H9 (cell line): Measurements from ENCODE around the gene SOD3. TPM values are rescaled to one million over a fixed set of nuclear protein-coding genes. Genes with fewer than 3 reads are reported as not detected.

ENCODE experiments used
- DNase-seq: peaks from one replicate; pipeline ENCODE4 v3.0.0-alpha.2; 2017
- H2AFZ ChIP-seq: one replicate; pipeline ENCODE4 v1.6.1; 2013; ENCODE audit warnings: mild to moderate bottlenecking, low read length, control low read depth, moderate library complexity
- H2AK5ac ChIP-seq: 2 replicates; pipeline ENCODE4 v1.6.1; 2013; ENCODE audit warnings: low read length, control low read depth, mixed read lengths; ENCODE audit not compliant: insufficient read length
- H2BK120ac ChIP-seq: one replicate; pipeline ENCODE4 v1.6.1; 2013; ENCODE audit warnings: low read depth, mild to moderate bottlenecking, low read length, control low read depth, inconsistent platforms; ENCODE audit not compliant: poor library complexity, severe bottlenecking
- H2BK12ac ChIP-seq: 2 replicates; pipeline ENCODE4 v1.6.1; 2013; ENCODE audit warnings: low read length, control low read depth, mixed read lengths, low read depth; ENCODE audit not compliant: insufficient read length
- H2BK15ac ChIP-seq: 2 replicates; pipeline ENCODE4 v1.6.1; 2013; ENCODE audit warnings: low read depth, low read length, control low read depth
- H2BK20ac ChIP-seq: one replicate; pipeline ENCODE4 v1.6.1; 2013; ENCODE audit warnings: low read depth, mild to moderate bottlenecking, low read length, control low read depth, inconsistent platforms; ENCODE audit not compliant: poor library complexity, severe bottlenecking
- H2BK5ac ChIP-seq: 2 replicates; pipeline ENCODE4 v1.6.1; 2013; ENCODE audit warnings: low read length, control low read depth, mixed read lengths; ENCODE audit not compliant: insufficient read length
- H3K14ac ChIP-seq: 2 replicates; pipeline ENCODE4 v1.6.1; 2013; ENCODE audit warnings: low read length, control low read depth; ENCODE audit not compliant: insufficient read depth
- H3K18ac ChIP-seq: 2 replicates; pipeline ENCODE4 v1.6.1; 2013; ENCODE audit warnings: low read depth, mild to moderate bottlenecking, mixed read lengths, low read length, control low read depth; ENCODE audit not compliant: insufficient read length
- H3K23ac ChIP-seq: 2 replicates; pipeline ENCODE4 v1.6.1; 2013; ENCODE audit warnings: low read length, control low read depth, mixed read lengths, low read depth; ENCODE audit not compliant: insufficient read length
- H3K23me2 ChIP-seq: 2 replicates; pipeline ENCODE4 v1.6.1; 2013; ENCODE audit warnings: low read depth, mild to moderate bottlenecking, mixed read lengths, low read length, control low read depth; ENCODE audit not compliant: insufficient read length, poor library complexity, severe bottlenecking
- H3K27ac ChIP-seq: 2 replicates; pipeline ENCODE4 v1.5.1; 2013; ENCODE audit warnings: low read length, control low read depth, mixed read lengths, low read depth; ENCODE audit not compliant: insufficient read length
- H3K27me3 ChIP-seq: 2 replicates; pipeline ENCODE4 v1.6.1; 2013; ENCODE audit warnings: low read length, control low read depth, inconsistent platforms; ENCODE audit not compliant: insufficient read depth
- H3K4ac ChIP-seq: 2 replicates; pipeline ENCODE4 v1.6.1; 2013; ENCODE audit warnings: low read depth, mild to moderate bottlenecking, control low read depth, inconsistent platforms, low read length, moderate library complexity
- H3K4me1 ChIP-seq: 2 replicates; pipeline ENCODE4 v1.6.1; 2013; ENCODE audit warnings: low read length, control low read depth, inconsistent platforms; ENCODE audit not compliant: insufficient read depth
- H3K4me2 ChIP-seq: 2 replicates; pipeline ENCODE4 v1.6.1; 2013; ENCODE audit warnings: low read length, control low read depth, mixed read lengths; ENCODE audit not compliant: insufficient read length, insufficient read depth
- H3K56ac ChIP-seq: 2 replicates; pipeline ENCODE4 v1.6.1; 2013; ENCODE audit warnings: low read depth, mild to moderate bottlenecking, mixed read lengths, low read length, control low read depth; ENCODE audit not compliant: insufficient read length
- H3K79me1 ChIP-seq: 2 replicates; pipeline ENCODE4 v1.6.1; 2013; ENCODE audit warnings: low read depth, mild to moderate bottlenecking, moderate library complexity, low read length, control low read depth, inconsistent platforms; ENCODE audit not compliant: insufficient read depth, poor library complexity, severe bottlenecking
- H3K79me2 ChIP-seq: 2 replicates; pipeline ENCODE4 v1.6.1; 2013; ENCODE audit warnings: low read length, control low read depth, inconsistent platforms; ENCODE audit not compliant: insufficient read depth
- H3K9ac ChIP-seq: 2 replicates; pipeline ENCODE4 v1.6.1; 2013; ENCODE audit warnings: low read length, control low read depth, mixed read lengths; ENCODE audit not compliant: insufficient read length; ENCODE audit errors: extremely low read depth
- H3K9me3 ChIP-seq: one replicate; pipeline ENCODE4 v1.6.1; 2013; ENCODE audit warnings: low read depth, low read length, inconsistent platforms; ENCODE audit not compliant: control insufficient read depth
- H3T11ph ChIP-seq: one replicate; pipeline ENCODE4 v1.6.1; 2013; ENCODE audit warnings: mild to moderate bottlenecking, low read length, control low read depth, inconsistent platforms
- H4K20me1 ChIP-seq: one replicate; pipeline ENCODE4 v1.6.1; 2013; ENCODE audit not compliant: control insufficient read depth, insufficient read length, insufficient read depth
- H4K5ac ChIP-seq: 2 replicates; pipeline ENCODE4 v1.6.1; 2013; ENCODE audit warnings: low read depth, mild to moderate bottlenecking, mixed read lengths, low read length, control low read depth; ENCODE audit not compliant: insufficient read length
- H4K8ac ChIP-seq: replicated peaks from 2 replicates; pipeline ENCODE4 v1.6.1; 2013; ENCODE audit warnings: low read length, control low read depth, mixed read lengths, low read depth; ENCODE audit not compliant: insufficient read length
- H4K91ac ChIP-seq: 2 replicates; pipeline ENCODE4 v1.6.1; 2013; ENCODE audit warnings: low read depth, mild to moderate bottlenecking, moderate library complexity, mixed read lengths, low read length, control low read depth; ENCODE audit not compliant: insufficient read length
- H3K27ac Mint-ChIP-seq, 3 experiments: 2 replicates in 2 of 3; 3 replicates in 1 of 3; pipeline ENCODE4 v1.8.0; 2020 to 2021; ENCODE audit warnings: mixed read lengths in 3 of 3, mild to moderate bottlenecking in 1 of 3, moderate library complexity in 1 of 3
- H3K27me3 Mint-ChIP-seq: 2 replicates; pipeline ENCODE4 v1.8.0; 2021; ENCODE audit warnings: low read depth, mild to moderate bottlenecking, moderate library complexity, mixed read lengths
- H3K36me3 Mint-ChIP-seq, 3 experiments: 2 replicates in 2 of 3; 3 replicates in 1 of 3; pipeline ENCODE4 v1.8.0; 2020 to 2021; ENCODE audit warnings: low read depth in 3 of 3, mixed read lengths in 3 of 3; ENCODE audit not compliant: insufficient read depth in 1 of 3
- H3K4me1 Mint-ChIP-seq, 2 experiments: 2 replicates each; pipeline ENCODE4 v1.8.0; 2020; ENCODE audit warnings: mixed read lengths in 2 of 2
- H3K4me3 Mint-ChIP-seq, 2 experiments: 2 replicates in 1 of 2; 3 replicates in 1 of 2; pipeline ENCODE4 v1.8.0; 2020 to 2021; ENCODE audit warnings: mild to moderate bottlenecking in 2 of 2, mixed read lengths in 2 of 2, moderate library complexity in 1 of 2
- H3K9me3 Mint-ChIP-seq, 2 experiments: 2 replicates in 1 of 2; 3 replicates in 1 of 2; pipeline ENCODE4 v1.8.0; 2020; ENCODE audit warnings: mild to moderate bottlenecking in 2 of 2, mixed read lengths in 2 of 2, moderate library complexity in 1 of 2
- CTCF ChIP-seq: fragments of 200-600 bp; sonication (generic); conservative IDR thresholded peaks from 3 replicates; pipeline ENCODE4 v1.8.0; 2021; ENCODE audit warnings: antibody characterized with exemption, mild to moderate bottlenecking
- WGBS: extraction: QIAGEN DNeasy Blood & Tissue Kit; methylation state at CpG from one replicate; pipeline ENCODE4 v1.1.7; 2013; ENCODE audit warnings: missing lambda C conversion rate, low lambda C conversion rate, mixed read lengths; ENCODE audit not compliant: insufficient read length; ENCODE audit errors: extremely low coverage; 5-methylcytosine and 5-hydroxymethylcytosine counted together
- total RNA-seq: library from RNA; stranded (reverse); gene quantifications from 2 replicates; pipeline ENCODE4 v1.2.1, GENCODE V29; 2021

The SOD3 gene
- total RNA-seq, 1 experiment from 2014 or later, result 3.3 TPM

- Mint-ChIP-seq H3K4me1 (peaks cover 17 to 31% of the 10 kb centered on the region in 2 experiments), H3K4me3 (no peak overlapping the region), H3K36me3 (no peaks in the 10 kb centered on the region), H3K9me3 (no peaks in the 10 kb centered on the region), H3K27me3 (peaks cover 1% of the 10 kb centered on the region; the same call in 1 of the 2 replicates), H3K27ac (no peak overlapping the region)
- Histone ChIP-seq H3K79me1 (no peaks in the 10 kb centered on the region), H3K56ac (no peak overlapping the region), H4K20me1 (no peaks in the 10 kb centered on the region), H3T11ph (no peak overlapping the region), H3K23me2 (no peaks in the 10 kb centered on the region), H2AK5ac (no peak overlapping the region), H2BK15ac (no peak overlapping the region), H3K4me1 (0 out of 2 replicates have a peak, but pooled peaks cover 3% of the 10 kb centered on the region), H2BK120ac (no peak overlapping the region), H3K27ac (no peak overlapping the region), H3K9ac (no peak overlapping the region), H2AFZ (no peak overlapping the region), H4K5ac (no peak overlapping the region), H3K9me3 (no peaks in the 10 kb centered on the region), H3K23ac (no peak overlapping the region), H4K8ac (no peak overlapping the region), H2BK12ac (no peak overlapping the region), H3K4ac (no peak overlapping the region), H3K18ac (no peak overlapping the region), H3K4me2 (no peak overlapping the region), H4K91ac (no peak overlapping the region), H2BK5ac (no peak overlapping the region), H3K79me2 (no peaks in the 10 kb centered on the region), H3K14ac (no peak overlapping the region), H3K27me3 (no peaks in the 10 kb centered on the region), H2BK20ac (no peak overlapping the region)
- WGBS, result no CpG with 5 or more reads among the region's 5 CpGs
- no peak for TF ChIP-seq CTCF
- no peak for DNase-seq
Measured at GRCh38 chr4:24845902-24846301, 50.5 kb downstream of the SOD3 start.
